Hematopoietic multipotent progenitor cell treated with erythropoietin and hydrocortisone succinate and interleukin-3 and kit ligand, for 17 days (in vitro differentiated cells): Measurements from ENCODE around the gene DPH1.

ENCODE experiments used
- DNase-seq: peaks from one replicate; pipeline ENCODE4 v3.0.0-alpha.2; 2015; ENCODE audit warnings: low spot score

The DPH1 gene

GRCh38 chr17:2062571-2063183 is 32.7 kb downstream of the DPH1 start:
- DNase-seq = no peak

- DNase-seq = no peak
These were observed 33.6 kb downstream of the DPH1 start for GRCh38 chr17:2063261-2064146.

- no peak for DNase-seq
These were observed 34.2 kb downstream of the DPH1 start for GRCh38 chr17:2064147-2064489.

GRCh38 chr17:2064520-2064971 is 34.6 kb downstream of the DPH1 start:
- DNase-seq = no peak

GRCh38 chr17:2064980-2065785 is 35.2 kb downstream of the DPH1 start:
- DNase-seq = no peak

- no peak for DNase-seq
These were observed 36.0 kb downstream of the DPH1 start for GRCh38 chr17:2065949-2066400.

GRCh38 chr17:2067048-2067561 is 37.2 kb downstream of the DPH1 start:
- no peak for DNase-seq

- DNase-seq = no peak
These were observed 37.7 kb downstream of the DPH1 start for GRCh38 chr17:2067608-2068024.

- no peak for DNase-seq
These were observed 38.1 kb downstream of the DPH1 start for GRCh38 chr17:2068031-2068518.

GRCh38 chr17:2068519-2069051 is 38.6 kb downstream of the DPH1 start:
- DNase-seq = no peak

- DNase-seq = no peak
These were observed 40.5 kb downstream of the DPH1 start for GRCh38 chr17:2070241-2071023.

GRCh38 chr17:2071024-2071385 is 41.1 kb downstream of the DPH1 start:
- DNase-seq = no peak

GRCh38 chr17:2071455-2072281 is 41.7 kb downstream of the DPH1 start:
- no peak for DNase-seq

GRCh38 chr17:2074919-2075318 is 45.0 kb downstream of the DPH1 start:
- no peak for DNase-seq

- no peak for DNase-seq
These were observed 45.6 kb downstream of the DPH1 start for GRCh38 chr17:2075336-2076086.

- no peak for DNase-seq
These were observed 46.4 kb downstream of the DPH1 start for GRCh38 chr17:2076087-2076984.

GRCh38 chr17:2077040-2077439 is 47.1 kb downstream of the DPH1 start:
- no peak for DNase-seq

- no peak for DNase-seq
These were observed 51.6 kb downstream of the DPH1 start for GRCh38 chr17:2081564-2081963.
